Kidney (tissue), 14 donors: ENCODE measurements around the gene TSBP1. TPM values are rescaled to one million over a fixed set of nuclear protein-coding genes. Genes with fewer than 3 reads are reported as not detected.
"Not testable (repeated sequence)": the region's sequence is repeated elsewhere in the genome, so short reads cannot be mapped to it uniquely, and the experiment has no call there.

Experiments used
- DNase-seq, 5 donors: peaks; one replicate each; pipeline ENCODE4 v3.0.0-alpha.2; 2013 to 2020
- FAIRE-seq: peaks from 2 replicates; lab custom pipeline; 2012; peaks lifted over from hg19 to GRCh38; lab: Jason Lieb, UNC
- H3K27ac ChIP-seq, 2 donors: one replicate each; pipeline ENCODE4 v1.7.0; 2013; ENCODE audit warnings: low read depth in 2 of 2, low read length in 2 of 2, inconsistent platforms in 1 of 2
- H3K27me3 ChIP-seq: one replicate; pipeline ENCODE4 v1.7.1; 2013; ENCODE audit warnings: low read length, inconsistent platforms; ENCODE audit not compliant: control insufficient read depth, insufficient read depth
- H3K36me3 ChIP-seq, 3 donors: one replicate each; pipeline versions ENCODE4 v1.7.0 to v1.7.1; 2013; ENCODE audit warnings: low read length in 3 of 3, control low read depth in 1 of 3, inconsistent platforms in 1 of 3; ENCODE audit not compliant: insufficient read depth in 3 of 3, control insufficient read depth in 2 of 3
- H3K4me1 ChIP-seq, 3 donors: one replicate each; pipeline versions ENCODE4 v1.7.0 to v1.7.1; 2013; ENCODE audit warnings: low read length in 3 of 3, inconsistent platforms in 1 of 3, low read depth in 1 of 3; ENCODE audit not compliant: control insufficient read depth in 2 of 3, insufficient read depth in 2 of 3
- H3K4me3 ChIP-seq, 3 donors: one replicate each; pipeline versions ENCODE4 v1.7.0 to v1.8.1; 2013; ENCODE audit warnings: low read length in 3 of 3, control low read depth in 1 of 3, inconsistent platforms in 1 of 3
- H3K9ac ChIP-seq, 3 donors: one replicate each; pipeline versions ENCODE4 v1.7.0 to v1.7.1; 2013; ENCODE audit warnings: low read length in 3 of 3, control low read depth in 1 of 3, inconsistent platforms in 1 of 3
- H3K9me3 ChIP-seq, 3 donors: one replicate each; pipeline versions ENCODE4 v1.7.0 to v1.7.1; 2013; ENCODE audit warnings: low read length in 3 of 3, control low read depth in 1 of 3, inconsistent platforms in 1 of 3; ENCODE audit not compliant: control insufficient read depth in 2 of 3, insufficient read depth in 1 of 3
- CTCF ChIP-seq: IDR thresholded peaks from 3 replicates; pipeline ENCODE4 v1.5.1; 2012; ENCODE audit warnings: mild to moderate bottlenecking, moderate library complexity, borderline replicate concordance; ENCODE audit not compliant: insufficient read depth; ENCODE audit errors: extremely low read depth
- intact Hi-C: fragments of 100-400 bp; cut with DNase I; formaldehyde crosslinking; loops from one replicate; pipeline ENCODE4 v1.11.1; 2022
- polyA plus RNA-seq: library from polyadenylated mRNA; stranded (reverse); fragments of 350-450 nt; fragmentation: Illumina TruSeq; extraction: RNeasy Lipid Tissue Mini Kit (QIAGEN cat#74804); gene quantifications from one replicate; pipeline ENCODE4 v1.2.3, GENCODE V29; 2014; ENCODE audit warnings: low read depth, low replicate concordance; ENCODE audit not compliant: insufficient read depth
- total RNA-seq: library from RNA; stranded (reverse); fragmentation: NEBNext Ultra II Directional; extraction: Animal tissue kit (Norgen Biotek cat#: 25700); gene quantifications from one replicate; pipeline ENCODE4 v1.2.1, GENCODE V29; 2021
- donor health status: control.
- donor health status: control.
- donor health status: control.
- donor health status: control.
- donor health status: control.
- donor health status: DM: yes; HTN: yes; CAD: no.
- donor health status: Normal renal cell carcinoma (clear cell type).

Gene TSBP1
- total and polyA plus RNA-seq, 2 donors from 2014 or later, result not detected

- no peak overlapping the region for H3K27ac ChIP-seq
- DNase-seq (no peak), FAIRE-seq (no peak)
- H3K36me3 ChIP-seq, result no peaks in the 10 kb centered on the region
- no peaks in the 10 kb centered on the region for H3K9me3 ChIP-seq
- intact Hi-C loops, result no loop called here
- no peaks in the 10 kb centered on the region for H3K27me3 ChIP-seq
- no peak for TF ChIP-seq CTCF
- no peaks in the 10 kb centered on the region for H3K4me1 ChIP-seq
- no peak overlapping the region for H3K4me3 ChIP-seq
- no peak overlapping the region for H3K9ac ChIP-seq
Measured at GRCh38 chr6:32313964-32314363, 57.7 kb downstream of the TSBP1 start.

GRCh38 chr6:32298632-32299336 is 72.9 kb downstream of the TSBP1 start:
- H3K9me3 ChIP-seq, result no peaks in the 10 kb centered on the region
- H3K27me3 ChIP-seq, result no peaks in the 10 kb centered on the region
- FAIRE-seq, result no peak
- no peak overlapping the region for H3K27ac ChIP-seq
- H3K4me1 ChIP-seq, result no peaks in the 10 kb centered on the region
- intact Hi-C loops, result no loop called here
- no peaks in the 10 kb centered on the region for H3K36me3 ChIP-seq
- no peak for TF ChIP-seq CTCF
- H3K9ac ChIP-seq, result no peak overlapping the region
- peak in 1 of 5 donors; percentile 2 for DNase-seq
- H3K4me3 ChIP-seq, result no peak overlapping the region

GRCh38 chr6:32294980-32295379 is 76.7 kb downstream of the TSBP1 start:
- H3K4me3 ChIP-seq, intact Hi-C loops, H3K27ac ChIP-seq, DNase-seq, H3K9me3 ChIP-seq, H3K4me1 ChIP-seq, FAIRE-seq, H3K9ac ChIP-seq, H3K27me3 ChIP-seq, H3K36me3 ChIP-seq: not testable (repeated sequence)

GRCh38 chr6:32294566-32294965 is 77.1 kb downstream of the TSBP1 start:
- Histone ChIP-seq H3K27me3 (no peaks in the 10 kb centered on the region), H3K9me3 (no peaks in the 10 kb centered on the region), H3K36me3 (no peaks in the 10 kb centered on the region), H3K9ac (no peak overlapping the region), H3K4me3 (no peak overlapping the region), H3K27ac (no peak overlapping the region), H3K4me1 (no peaks in the 10 kb centered on the region)
- no peak for TF ChIP-seq CTCF
- DNase-seq (no peak), FAIRE-seq (no peak)
- intact Hi-C loops, result no loop called here
